ENCODE data around the gene RERE. TPM values are rescaled to one million over a fixed set of nuclear protein-coding genes. Genes with fewer than 3 reads are reported as not detected.

RERE gene
- total RNA-seq, 1 donor from 2014 or later = 124 TPM

GRCh38 chr1:8858888-8859706 is 41.7 kb upstream of the RERE start:
- H3K4me1 ChIP-seq (ENCODE audit: insufficient read depth, low read length) = peaks cover 14% of the 10 kb centered on the region
- TF ChIP-seq CTCF (IDR thresholded peaks at IDR 0.05; ENCODE audit: insufficient read depth, low read depth, low read length) = peak; percentile 63
- no peak for TF ChIP-seq EZH2 (IDR thresholded peaks at IDR 0.05; ENCODE audit: insufficient read depth, low read length)
- Mint-ChIP-seq H3K36me3 (ENCODE audit: low read depth, unreplicated experiment) (peaks cover 31% of the 10 kb centered on the region), H3K27ac (ENCODE audit: unreplicated experiment) (peak overlapping the region; percentile 59), H3K27me3 (ENCODE audit: low read depth, unreplicated experiment) (no peaks in the 10 kb centered on the region), H3K4me3 (ENCODE audit: unreplicated experiment) (peak overlapping the region; percentile 64), H3K4me1 (ENCODE audit: low read depth, unreplicated experiment) (peaks cover 32% of the 10 kb centered on the region), H3K9me3 (ENCODE audit: unreplicated experiment) (no peaks in the 10 kb centered on the region)
- no peaks in the 10 kb centered on the region for H3K9me3 ChIP-seq (ENCODE audit: insufficient read depth, low read depth, low read length)
- no peak overlapping the region for H2AFZ ChIP-seq (ENCODE audit: low read depth, low read length)
- peaks cover 8% of the 10 kb centered on the region for H3K79me2 ChIP-seq (ENCODE audit: insufficient read depth, low read length)
- H3K27me3 ChIP-seq (ENCODE audit: insufficient read depth, low read length) = no peaks in the 10 kb centered on the region
- no peak overlapping the region for H3K27ac ChIP-seq (ENCODE audit: low read depth, low read length)
- H3K4me3 ChIP-seq (ENCODE audit: insufficient read depth, low read depth, low read length) = no peak overlapping the region
- peaks cover 55% of the 10 kb centered on the region for H3K36me3 ChIP-seq (ENCODE audit: insufficient read depth, low read length)
- H3K9ac ChIP-seq (ENCODE audit: low read length) = no peak overlapping the region
- H3K4me2 ChIP-seq (ENCODE audit: low read length) = no peak overlapping the region
- no peak for DNase-seq (ENCODE audit: low read depth)
- peaks cover 88% of the 10 kb centered on the region for H4K20me1 ChIP-seq (ENCODE audit: insufficient read depth, low read length)
- no peak for FAIRE-seq

GRCh38 chr1:8858112-8858668 is 40.8 kb upstream of the RERE start:
- H3K9ac ChIP-seq (ENCODE audit: low read length) = no peak overlapping the region
- peak; percentile 82 for FAIRE-seq
- H3K27ac ChIP-seq (ENCODE audit: low read depth, low read length) = no peak overlapping the region

More at GRCh38 chr1:8858112-8858668, 40.8 kb upstream of the RERE start:
- Histone ChIP-seq H3K79me2 (ENCODE audit: insufficient read depth, low read length) (peaks cover 6% of the 10 kb centered on the region), H3K9me3 (ENCODE audit: insufficient read depth, low read depth, low read length) (no peaks in the 10 kb centered on the region), H3K4me1 (ENCODE audit: insufficient read depth, low read length) (peaks cover 14% of the 10 kb centered on the region), H3K27me3 (ENCODE audit: insufficient read depth, low read length) (no peaks in the 10 kb centered on the region), H3K36me3 (ENCODE audit: insufficient read depth, low read length) (peaks cover 46% of the 10 kb centered on the region), H3K4me2 (ENCODE audit: low read length) (peak overlapping the region; percentile 13), H4K20me1 (ENCODE audit: insufficient read depth, low read length) (peaks cover 79% of the 10 kb centered on the region), H2AFZ (ENCODE audit: low read depth, low read length) (no peak overlapping the region), H3K4me3 (ENCODE audit: insufficient read depth, low read depth, low read length) (no peak overlapping the region)
- no peak for TF ChIP-seq EZH2 (IDR thresholded peaks at IDR 0.05; ENCODE audit: insufficient read depth, low read length)
- no peak for TF ChIP-seq CTCF (IDR thresholded peaks at IDR 0.05; ENCODE audit: insufficient read depth, low read depth, low read length)
- peaks cover 29% of the 10 kb centered on the region for H3K4me1 Mint-ChIP-seq (ENCODE audit: low read depth, unreplicated experiment)
- peak; percentile 96 for DNase-seq (ENCODE audit: low read depth)
- H3K27ac Mint-ChIP-seq (ENCODE audit: unreplicated experiment) = peak overlapping the region; percentile 87
- peaks cover 23% of the 10 kb centered on the region for H3K36me3 Mint-ChIP-seq (ENCODE audit: low read depth, unreplicated experiment)
- H3K27me3 Mint-ChIP-seq (ENCODE audit: low read depth, unreplicated experiment) = no peaks in the 10 kb centered on the region
- H3K4me3 Mint-ChIP-seq (ENCODE audit: unreplicated experiment) = no peak overlapping the region
- no peaks in the 10 kb centered on the region for H3K9me3 Mint-ChIP-seq (ENCODE audit: unreplicated experiment)
